GM12874 (cell line): ENCODE measurements around the gene TERB1.

Experiments
- TF ChIP-seq, protein P1 (sequence below): IDR thresholded peaks from 2 replicates; pipeline ENCODE4 v1.5.1; 2011; ENCODE audit warnings: low read depth, mild to moderate bottlenecking, control low read depth, low read length, moderate library complexity; ENCODE audit not compliant: insufficient read depth

TERB1 gene, protein sequence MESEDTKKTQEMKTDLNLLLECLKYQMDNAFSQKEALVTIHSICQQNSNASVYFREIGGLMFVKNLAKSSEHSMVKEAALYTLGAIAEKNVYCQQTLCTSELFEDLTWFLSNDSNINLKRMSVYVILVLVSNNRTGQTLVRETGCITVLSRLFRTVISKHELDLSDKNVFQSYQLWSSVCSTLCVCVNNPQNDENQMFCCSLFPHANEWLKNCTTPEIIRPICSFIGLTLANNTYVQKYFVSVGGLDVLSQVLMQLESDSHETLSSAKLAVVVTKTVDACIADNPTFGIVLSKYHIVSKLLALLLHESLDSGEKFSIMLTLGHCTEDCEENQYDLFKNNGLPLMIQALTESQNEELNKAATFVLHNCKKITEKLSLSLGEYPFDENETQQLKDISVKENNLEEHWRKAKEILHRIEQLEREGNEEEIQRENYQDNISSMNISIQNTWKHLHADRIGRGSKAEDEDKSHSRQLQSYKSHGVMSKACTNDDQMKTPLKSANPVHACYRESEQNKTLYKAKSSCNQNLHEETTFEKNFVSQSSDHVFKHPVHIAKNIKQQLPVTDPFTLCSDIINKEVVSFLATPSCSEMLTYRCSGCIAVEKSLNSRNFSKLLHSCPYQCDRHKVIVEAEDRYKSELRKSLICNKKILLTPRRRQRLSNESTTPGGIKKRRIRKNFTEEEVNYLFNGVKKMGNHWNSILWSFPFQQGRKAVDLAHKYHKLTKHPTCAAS

DNA sequence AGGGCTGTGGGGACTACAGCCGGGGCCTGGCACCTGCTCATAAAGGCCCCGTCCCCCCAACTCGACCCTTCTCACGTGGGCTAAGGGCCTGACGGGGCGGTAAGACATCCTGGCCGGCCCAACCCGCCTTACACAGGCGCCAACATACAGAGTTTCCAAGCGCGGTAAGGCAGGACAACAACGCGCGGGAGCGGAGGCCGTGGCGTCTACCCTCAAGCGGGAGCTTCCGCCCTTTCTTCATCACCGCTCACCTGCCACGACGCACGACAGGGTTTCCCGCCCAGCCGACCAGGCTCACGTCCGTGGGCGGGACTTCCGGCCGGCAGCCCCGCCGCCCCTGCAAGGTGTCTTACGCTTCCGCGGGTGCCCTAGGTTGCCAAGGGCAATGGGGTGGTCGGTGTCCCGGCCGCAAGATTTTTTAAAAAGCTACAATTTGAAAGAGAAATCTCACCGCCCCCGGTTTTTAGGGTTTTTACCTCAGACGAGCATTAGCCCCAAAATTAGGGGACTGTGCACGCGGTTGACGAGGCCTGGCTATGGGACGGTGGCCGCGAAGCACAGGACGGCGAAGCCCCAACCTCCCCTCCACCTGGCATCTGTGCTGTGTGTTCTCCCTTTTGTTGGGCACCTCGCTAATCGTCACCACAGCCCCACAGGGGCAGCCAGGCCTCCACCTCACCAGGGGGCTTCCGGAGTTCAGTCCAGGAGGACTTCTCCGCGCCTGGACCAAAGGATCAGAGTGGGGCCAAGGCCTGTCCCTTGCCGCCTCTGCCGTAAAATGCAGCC is at the start of gene TERB1:
TERB1 (minus strand) TSS at position 265 of the 786 bp plus-strand sequence. CDS start 4,786 bp downstream, outside the sequence.
- TF ChIP-seq, protein P1, sequence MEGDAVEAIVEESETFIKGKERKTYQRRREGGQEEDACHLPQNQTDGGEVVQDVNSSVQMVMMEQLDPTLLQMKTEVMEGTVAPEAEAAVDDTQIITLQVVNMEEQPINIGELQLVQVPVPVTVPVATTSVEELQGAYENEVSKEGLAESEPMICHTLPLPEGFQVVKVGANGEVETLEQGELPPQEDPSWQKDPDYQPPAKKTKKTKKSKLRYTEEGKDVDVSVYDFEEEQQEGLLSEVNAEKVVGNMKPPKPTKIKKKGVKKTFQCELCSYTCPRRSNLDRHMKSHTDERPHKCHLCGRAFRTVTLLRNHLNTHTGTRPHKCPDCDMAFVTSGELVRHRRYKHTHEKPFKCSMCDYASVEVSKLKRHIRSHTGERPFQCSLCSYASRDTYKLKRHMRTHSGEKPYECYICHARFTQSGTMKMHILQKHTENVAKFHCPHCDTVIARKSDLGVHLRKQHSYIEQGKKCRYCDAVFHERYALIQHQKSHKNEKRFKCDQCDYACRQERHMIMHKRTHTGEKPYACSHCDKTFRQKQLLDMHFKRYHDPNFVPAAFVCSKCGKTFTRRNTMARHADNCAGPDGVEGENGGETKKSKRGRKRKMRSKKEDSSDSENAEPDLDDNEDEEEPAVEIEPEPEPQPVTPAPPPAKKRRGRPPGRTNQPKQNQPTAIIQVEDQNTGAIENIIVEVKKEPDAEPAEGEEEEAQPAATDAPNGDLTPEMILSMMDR, result no peak

DNA sequence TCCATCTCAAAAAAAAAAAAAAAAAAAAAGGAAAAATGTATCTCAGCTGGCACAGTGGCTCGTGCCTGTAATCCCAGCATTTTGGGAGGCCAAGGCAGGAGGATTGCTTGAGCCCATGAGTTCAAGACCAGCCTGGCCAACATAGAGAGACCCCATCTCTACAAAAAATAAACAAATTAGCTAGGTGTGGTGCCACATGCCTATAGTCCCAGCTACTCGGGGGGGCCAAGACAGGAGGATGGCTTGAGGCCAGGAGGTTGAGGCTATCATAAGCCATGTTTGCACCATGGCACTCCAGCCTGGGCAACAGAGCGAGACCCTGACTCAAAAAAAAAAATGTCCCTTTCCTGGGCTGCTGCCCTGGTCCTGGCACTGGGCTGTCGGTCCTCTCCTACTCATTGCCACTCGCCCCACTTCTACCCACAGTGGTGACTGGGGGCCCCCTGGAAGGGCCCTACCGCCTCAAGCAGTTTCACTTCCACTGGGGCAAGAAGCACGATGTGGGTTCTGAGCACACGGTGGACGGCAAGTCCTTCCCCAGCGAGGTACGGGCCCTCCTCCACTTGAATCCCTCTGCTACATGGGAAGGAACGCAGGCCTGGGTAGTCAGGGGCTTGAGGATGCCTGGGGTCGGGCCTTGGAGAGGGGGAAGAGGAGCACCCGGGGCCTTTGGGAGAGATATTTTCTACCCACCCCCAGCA is 48.9 kb upstream of the TERB1 start:
- TF ChIP-seq, protein P1, result no peak

DNA sequence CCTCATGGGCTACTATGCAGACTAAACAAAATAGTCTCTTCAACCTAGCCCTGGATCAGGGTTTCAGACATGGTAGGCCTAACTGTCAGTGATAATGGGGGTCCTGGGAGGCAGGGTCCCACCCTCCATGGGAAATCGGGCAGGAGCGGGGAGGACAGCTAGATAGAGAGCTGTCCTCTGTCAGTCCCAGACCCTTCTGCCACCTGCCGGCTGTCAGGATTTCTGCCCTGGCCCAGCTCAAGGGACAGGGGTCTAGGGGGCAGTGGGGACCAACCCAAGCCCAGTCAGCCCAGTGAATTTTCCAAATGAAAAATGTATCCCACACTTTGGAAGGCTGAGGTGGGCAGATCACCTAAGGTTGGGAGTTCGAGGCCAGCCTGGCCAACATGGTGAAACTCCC is 48.2 kb upstream of the TERB1 start:
- TF ChIP-seq, protein P1, result no peak

DNA sequence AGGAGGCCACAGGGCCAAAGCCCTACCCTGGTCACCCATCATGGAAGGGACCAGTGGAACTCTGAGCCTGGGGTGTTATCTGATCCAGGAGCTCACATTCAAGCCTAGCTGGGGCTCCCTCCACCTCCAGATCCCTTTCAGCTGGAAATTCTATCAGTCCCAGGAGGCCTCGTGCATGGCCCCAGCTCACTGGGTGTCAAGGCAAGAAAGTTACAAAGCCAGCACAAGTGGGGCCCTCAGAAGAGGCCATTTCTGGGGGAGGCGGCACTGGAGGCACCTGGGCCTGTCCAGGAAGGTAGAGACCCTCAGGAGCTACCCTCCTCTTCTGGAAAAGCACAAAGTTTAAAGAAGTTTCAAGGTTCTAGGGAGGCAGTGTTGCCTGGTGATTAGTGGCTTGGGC is 47.6 kb upstream of the TERB1 start:
- TF ChIP-seq, protein P1, result no peak

DNA sequence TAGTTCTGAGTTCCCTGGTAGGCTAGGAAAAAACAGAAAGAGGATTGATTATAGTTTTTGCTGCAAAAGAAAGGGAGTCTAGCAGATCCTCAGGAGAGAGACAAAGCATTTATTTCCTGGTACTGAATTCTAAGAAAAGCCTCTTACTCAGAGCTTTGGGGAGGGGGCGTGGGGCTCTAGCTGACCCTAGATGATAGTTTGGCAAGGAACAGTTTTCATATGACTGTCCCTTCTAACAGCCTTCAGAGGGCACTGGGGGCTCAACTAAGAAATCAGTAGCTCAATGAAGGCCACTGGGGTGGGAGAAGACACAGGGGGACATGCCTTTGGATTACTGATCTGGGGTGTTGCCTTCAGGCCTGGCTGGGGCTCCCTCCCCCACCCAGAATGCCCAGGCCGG is 46.8 kb upstream of the TERB1 start:
- TF ChIP-seq, protein P1, result no peak

DNA sequence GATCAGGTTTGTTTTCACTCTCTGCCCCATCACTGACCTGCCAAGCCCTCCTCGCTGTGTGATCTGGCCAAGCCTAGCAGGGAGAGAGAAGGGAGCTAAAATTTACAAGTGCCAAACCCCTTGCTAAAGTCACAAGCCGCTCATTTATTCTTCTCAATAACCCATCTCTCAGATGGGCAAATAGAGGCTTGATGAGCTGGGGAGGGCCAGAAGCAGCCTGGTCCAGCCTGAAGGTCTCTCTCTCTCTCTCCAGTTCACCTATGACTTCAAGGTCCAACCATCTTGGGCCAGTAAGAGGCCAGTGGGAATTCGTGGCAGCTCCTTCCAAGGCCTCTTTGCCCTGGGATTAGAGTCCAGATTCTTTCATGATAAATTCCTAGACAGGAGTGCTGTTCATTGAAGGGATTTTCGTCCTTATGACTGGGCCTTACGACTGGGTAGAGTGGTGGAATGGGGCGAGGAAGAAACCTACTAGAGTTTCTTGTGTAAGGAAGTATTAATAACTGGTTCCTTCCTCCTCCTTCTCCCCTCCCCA is 46.2 kb upstream of the TERB1 start:
- TF ChIP-seq, protein P1, result no peak
